Lung (tissue), 12 donors: ENCODE data around the gene MBD2. TPM values are rescaled to one million over a fixed set of nuclear protein-coding genes. Genes with fewer than 3 reads are reported as not detected.
"Not testable (repeated sequence)": the region's sequence is repeated elsewhere in the genome, so short reads cannot be mapped to it uniquely, and the experiment has no call there.

Source experiments
- ATAC-seq: fragments of 200-7000 bp; cut with Tn5 transposase; one replicate; pipeline ENCODE4 v1.9.1; 2020; ENCODE audit warnings: moderate number of reproducible peaks; ENCODE audit not compliant: insufficient read depth, low FRiP score
- DNase-seq, 3 donors: peaks; one replicate each; pipeline ENCODE4 v3.0.0-alpha.2; 2013 to 2017
- H3K27ac ChIP-seq, 2 donors: one replicate each; pipeline ENCODE4 v1.5.1; 2013; ENCODE audit warnings: mild to moderate bottlenecking in 2 of 2, moderate library complexity in 2 of 2, control low read depth in 1 of 2, inconsistent platforms in 1 of 2, low read depth in 1 of 2, low read length in 1 of 2
- H3K27me3 ChIP-seq, 3 donors: one replicate each; pipeline ENCODE4 v1.5.1; 2013; ENCODE audit warnings: low read length in 2 of 3; ENCODE audit not compliant: control insufficient read depth in 3 of 3, insufficient read depth in 3 of 3
- H3K36me3 ChIP-seq, 4 donors: one replicate each; pipeline ENCODE4 v1.5.1; 2013; ENCODE audit warnings: low read length in 4 of 4, mild to moderate bottlenecking in 1 of 4, moderate library complexity in 1 of 4; ENCODE audit not compliant: control insufficient read depth in 4 of 4, insufficient read depth in 4 of 4
- H3K4me1 ChIP-seq, 5 donors: one replicate each; pipeline ENCODE4 v1.5.1; 2013; ENCODE audit warnings: low read length in 5 of 5, mild to moderate bottlenecking in 2 of 5, moderate library complexity in 1 of 5; ENCODE audit not compliant: control insufficient read depth in 5 of 5, insufficient read depth in 5 of 5
- H3K4me3 ChIP-seq: one replicate; pipeline ENCODE4 v1.5.1; 2013; ENCODE audit warnings: mild to moderate bottlenecking, control low read depth, moderate library complexity
- H3K9ac ChIP-seq, 2 donors: one replicate each; pipeline ENCODE4 v1.5.1; 2013; ENCODE audit warnings: low read length in 2 of 2, control low read depth in 1 of 2; ENCODE audit not compliant: insufficient read depth in 1 of 2
- H3K9me3 ChIP-seq, 4 donors: one replicate each; pipeline ENCODE4 v1.5.1; 2013; ENCODE audit warnings: low read length in 3 of 4, mild to moderate bottlenecking in 1 of 4, moderate library complexity in 1 of 4; ENCODE audit not compliant: control insufficient read depth in 4 of 4, insufficient read depth in 3 of 4
- CTCF ChIP-seq: IDR thresholded peaks from 2 replicates; pipeline ENCODE4 v1.5.1; 2012; ENCODE audit warnings: mild to moderate bottlenecking; ENCODE audit errors: control extremely low read depth, extremely low read depth
- WGBS, 2 donors: extraction: QIAGEN DNeasy Blood & Tissue Kit; methylation state at CpG; one replicate each; pipeline ENCODE4 v1.1.7; 2013; 5-methylcytosine and 5-hydroxymethylcytosine counted together
- polyA plus RNA-seq, 2 donors: library from polyadenylated mRNA; stranded (reverse); fragments of 200-250 nt; gene quantifications; one replicate each; pipeline ENCODE4 v1.2.1, GENCODE V29; 2013
- total RNA-seq, 2 donors: library from RNA; depleted of rRNA in 1 of 2; stranded (reverse); fragments of >200 nt in 1 of 2; gene quantifications; one replicate each; pipeline ENCODE4 v1.2.1, GENCODE V29; 2014 to 2021
- donor health status: control.
- donor health status: control.
- donor health status: Bipolar disorder and iron deficiency.
- donor health status: healthy.
- donor health status: DM: yes; HTN: yes; CAD: no.

MBD2 gene
- total and polyA plus RNA-seq, 4 donors = 29.5 to 91.0 (median 36.1) TPM

- Histone ChIP-seq H3K36me3 (no peaks in the 10 kb centered on the region), H3K4me1 (peaks cover 0 to 8% (median 3%) of the 10 kb centered on the region in 5 donors), H3K27ac (no peak overlapping the region), H3K9ac (no peak overlapping the region), H3K4me3 (no peak overlapping the region), H3K9me3 (no peaks in the 10 kb centered on the region), H3K27me3 (no peaks in the 10 kb centered on the region)
- TF ChIP-seq CTCF = no peak
- ATAC-seq = no peak
- DNase-seq = no peak
- 96 to 98% methylated on average over 7 of the region's 7 CpGs for WGBS, 2 donors
Measured at GRCh38 chr18:54267701-54268100, 43.2 kb upstream of the MBD2 start.

- Histone ChIP-seq H3K36me3 (no peaks in the 10 kb centered on the region), H3K9ac (no peak overlapping the region), H3K4me3 (no peak overlapping the region), H3K27me3 (no peaks in the 10 kb centered on the region), H3K4me1 (no peaks in the 10 kb centered on the region), H3K27ac (no peak overlapping the region), H3K9me3 (no peaks in the 10 kb centered on the region)
- DNase-seq (peak in 2 of 3 donors; percentile 22 to 25), ATAC-seq (no peak)
- 64 to 75% methylated on average over 1 of the region's 1 CpG for WGBS, 2 donors
- TF ChIP-seq CTCF = no peak
Measured at GRCh38 chr18:54263904-54264336, 39.5 kb upstream of the MBD2 start.

GRCh38 chr18:54261894-54262293, 37.4 kb upstream of the MBD2 start:
- H3K4me3 ChIP-seq = no peak overlapping the region
- no peak for DNase-seq
- no peak for TF ChIP-seq CTCF
- H3K9me3 ChIP-seq = no peaks in the 10 kb centered on the region
- no peaks in the 10 kb centered on the region for H3K36me3 ChIP-seq
- no peaks in the 10 kb centered on the region for H3K27me3 ChIP-seq
- H3K9ac ChIP-seq = no peak overlapping the region
- H3K27ac ChIP-seq = peak overlapping the region in 1 of 2 donors; percentile 52
- WGBS, 2 donors = 61 to 64% methylated on average over 3 of the region's 3 CpGs
- no peak for ATAC-seq
- H3K4me1 ChIP-seq = peaks cover 0 to 1% (median 0%) of the 10 kb centered on the region in 5 donors

GRCh38 chr18:54260396-54261072, 36.1 kb upstream of the MBD2 start:
- H3K4me3 ChIP-seq = no peak overlapping the region
- no peak for TF ChIP-seq CTCF
- H3K9ac ChIP-seq = no peak overlapping the region
- peak in 2 of 3 donors; percentile 50 to 65 for DNase-seq
- no peaks in the 10 kb centered on the region for H3K9me3 ChIP-seq
- peak overlapping the region; percentile 12 to 27 for H3K27ac ChIP-seq
- H3K36me3 ChIP-seq = no peaks in the 10 kb centered on the region
- H3K27me3 ChIP-seq = no peaks in the 10 kb centered on the region
- H3K4me1 ChIP-seq = peaks cover 0 to 1% (median 0%) of the 10 kb centered on the region in 5 donors
- ATAC-seq = peak; percentile 80
- 54 to 60% methylated on average over 9 of the region's 9 CpGs for WGBS, 2 donors

GRCh38 chr18:54257818-54258217, 33.3 kb upstream of the MBD2 start:
- not testable (repeated sequence) for ATAC-seq, H3K36me3 ChIP-seq
- WGBS, 2 donors = 66 to 87% methylated on average over 6 of the region's 6 CpGs

More at GRCh38 chr18:54257818-54258217, 33.3 kb upstream of the MBD2 start:
- not testable (repeated sequence) for DNase-seq, H3K27ac ChIP-seq, H3K4me1 ChIP-seq, H3K9ac ChIP-seq, H3K9me3 ChIP-seq, H3K4me3 ChIP-seq, H3K27me3 ChIP-seq
